NCI-H1694 treated with DMSO at 0.1 percent for 48 hours (cell line): ENCODE results near the gene LMF2.

Experiments used
- DNase-seq: peaks from one replicate; lab custom pipeline; 2025; lab: John Stamatoyannopoulos, UW

Gene LMF2

DNA sequence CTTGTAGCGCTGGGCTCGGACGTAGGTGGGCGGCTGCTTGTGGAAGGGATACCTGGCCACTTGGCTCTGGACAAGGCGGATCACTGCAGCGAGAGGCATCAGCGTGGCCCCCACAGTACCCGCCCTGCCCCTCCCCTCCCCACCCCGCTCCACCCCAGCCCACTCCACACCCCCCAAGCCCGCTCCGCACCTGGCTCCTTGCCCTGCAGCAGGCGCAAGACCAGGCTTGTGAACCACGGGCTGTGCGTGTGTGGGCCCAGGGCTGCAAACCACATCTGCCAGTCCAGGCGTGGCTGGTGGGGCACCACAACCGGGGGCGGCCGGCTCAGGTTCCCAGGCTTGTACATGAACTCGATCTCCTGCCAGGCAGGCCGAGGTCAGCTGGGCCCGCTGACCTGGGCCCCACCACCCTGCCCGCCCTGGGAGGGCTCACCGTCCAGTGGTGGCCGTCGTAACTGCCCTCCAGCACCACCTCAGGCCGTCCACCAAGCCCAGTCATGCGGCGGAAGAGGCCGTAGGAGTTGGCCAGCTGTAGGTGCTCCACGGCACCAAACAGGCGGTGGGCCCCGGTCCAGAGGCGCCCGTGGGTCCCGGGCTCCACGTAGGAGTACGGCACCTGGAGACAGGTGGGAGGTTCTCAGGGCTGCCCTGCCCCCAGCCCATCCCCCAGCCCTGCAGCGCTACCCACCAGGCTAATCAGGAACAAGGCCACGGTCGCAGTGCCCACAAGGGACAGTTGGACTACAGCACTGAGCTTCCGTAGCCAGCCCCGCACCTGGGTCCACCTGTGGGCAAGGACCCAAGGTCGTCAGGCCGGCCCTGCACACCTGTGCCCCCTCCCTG, 2.9 kb downstream of the LMF2 start:
- peak; percentile 15 for DNase-seq

DNA sequence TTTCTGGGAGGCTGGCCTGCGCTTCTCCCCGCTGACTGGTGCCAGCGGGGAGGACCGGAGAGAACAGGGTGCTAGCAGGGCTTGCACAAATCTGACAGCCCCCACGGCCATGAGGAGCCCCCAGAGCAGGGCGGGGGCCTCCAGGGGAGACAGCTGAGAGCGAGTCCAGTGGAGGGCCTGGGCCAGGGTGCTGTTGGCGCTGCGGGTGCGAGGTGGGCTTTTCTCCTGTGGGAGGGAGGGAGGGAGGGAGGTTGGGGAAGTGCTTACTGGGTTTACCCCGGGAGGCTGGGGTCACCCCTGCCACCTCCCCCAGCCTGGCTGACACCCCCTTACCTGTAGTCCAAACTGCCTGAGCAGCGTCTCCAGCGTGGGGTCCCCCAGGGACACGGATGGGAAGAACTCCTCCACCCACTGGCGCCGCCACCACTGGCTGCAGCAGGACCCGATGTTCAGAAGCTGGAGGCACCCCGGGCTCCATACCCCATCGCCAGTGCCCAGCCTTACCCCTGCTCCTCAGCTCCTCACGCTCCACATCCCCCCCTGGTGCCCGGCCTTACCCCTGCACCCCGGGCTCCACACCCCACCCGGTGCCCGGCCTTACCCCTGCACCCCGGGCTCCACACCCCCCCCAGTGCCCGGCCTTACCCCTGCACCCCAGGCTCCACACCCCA, 3.9 kb downstream of the LMF2 start:
- DNase-seq = no peak

DNA sequence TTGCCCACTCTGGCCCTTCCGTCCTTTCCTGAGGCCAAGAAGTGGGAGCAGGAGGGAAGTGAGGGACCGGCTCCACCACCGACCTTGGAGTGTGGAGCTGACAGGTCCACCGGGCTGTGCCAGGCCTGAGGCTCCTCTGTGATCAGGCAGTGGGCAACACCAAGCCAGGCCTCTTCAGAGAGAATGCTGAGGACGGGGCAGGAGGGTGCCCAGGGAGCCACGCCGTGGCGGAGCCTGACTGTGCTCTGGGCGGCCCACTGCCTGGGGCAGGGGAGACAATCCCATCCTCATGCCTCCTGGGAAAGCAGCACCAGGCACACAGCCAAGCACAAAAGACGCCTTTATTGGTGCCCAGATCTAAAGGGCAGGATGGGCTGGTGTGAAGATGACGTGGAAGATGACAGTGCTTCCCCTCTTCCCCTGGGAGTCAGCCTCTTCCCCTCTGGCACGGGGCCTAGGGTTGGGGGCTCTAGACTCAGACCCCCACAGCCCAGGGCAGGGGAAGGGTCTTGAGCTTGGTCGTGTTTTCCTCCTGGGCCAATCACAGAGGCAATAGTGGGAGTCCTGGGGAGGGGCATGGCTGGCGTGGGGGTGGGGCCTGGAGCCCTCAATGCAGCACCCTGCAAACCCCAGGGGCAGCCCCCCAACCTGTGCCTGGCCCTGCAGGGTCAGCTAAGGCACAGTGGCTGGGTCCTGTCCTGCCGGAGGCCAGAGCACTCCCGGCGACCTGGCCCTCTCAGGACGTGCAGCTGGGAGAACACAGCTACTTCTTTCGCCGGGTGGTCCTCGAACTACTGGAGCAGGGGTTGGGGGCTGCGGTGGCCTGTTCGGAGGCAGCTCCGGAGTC, 4.7 kb downstream of the LMF2 start:
- no peak for DNase-seq

DNA sequence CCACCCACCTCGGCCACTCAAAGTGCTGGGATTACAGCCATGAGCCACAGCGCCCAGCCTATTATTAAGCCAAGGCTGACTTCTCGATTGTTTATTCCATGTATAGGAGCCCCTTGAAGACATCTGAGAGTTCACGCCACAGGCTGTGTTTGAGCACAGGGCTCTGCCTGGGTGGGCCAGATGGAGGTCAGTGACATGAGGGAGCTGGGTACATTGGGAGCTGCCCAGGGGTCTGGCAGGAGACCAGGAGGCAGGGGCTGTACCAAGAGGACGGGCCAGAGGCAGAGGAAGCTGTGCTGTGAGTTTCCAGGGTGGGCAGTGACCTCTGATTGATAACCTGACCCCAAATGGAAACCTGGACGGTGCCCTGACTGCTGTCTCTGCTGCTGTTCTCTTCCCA, 5.4 kb downstream of the LMF2 start:
- DNase-seq = no peak

DNA sequence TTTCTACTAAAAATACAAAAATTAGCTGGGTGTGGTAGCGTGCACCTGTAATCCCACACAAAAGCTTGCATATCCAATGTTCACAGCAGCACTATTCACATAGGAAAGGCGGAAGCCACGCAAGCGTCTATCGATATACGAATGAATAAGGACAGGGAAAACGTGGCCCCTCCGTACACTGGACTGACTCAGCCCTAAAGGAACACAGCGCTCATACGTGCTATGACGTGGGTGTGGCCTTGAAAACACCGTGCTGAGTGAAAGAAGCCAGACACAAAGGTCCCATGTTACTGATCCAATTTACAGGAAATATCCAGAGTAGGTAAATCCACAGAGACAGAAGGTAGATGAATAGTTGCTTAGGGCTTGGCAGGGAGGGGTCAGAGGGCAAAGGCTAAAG, 7.0 kb downstream of the LMF2 start:
- no peak for DNase-seq

DNA sequence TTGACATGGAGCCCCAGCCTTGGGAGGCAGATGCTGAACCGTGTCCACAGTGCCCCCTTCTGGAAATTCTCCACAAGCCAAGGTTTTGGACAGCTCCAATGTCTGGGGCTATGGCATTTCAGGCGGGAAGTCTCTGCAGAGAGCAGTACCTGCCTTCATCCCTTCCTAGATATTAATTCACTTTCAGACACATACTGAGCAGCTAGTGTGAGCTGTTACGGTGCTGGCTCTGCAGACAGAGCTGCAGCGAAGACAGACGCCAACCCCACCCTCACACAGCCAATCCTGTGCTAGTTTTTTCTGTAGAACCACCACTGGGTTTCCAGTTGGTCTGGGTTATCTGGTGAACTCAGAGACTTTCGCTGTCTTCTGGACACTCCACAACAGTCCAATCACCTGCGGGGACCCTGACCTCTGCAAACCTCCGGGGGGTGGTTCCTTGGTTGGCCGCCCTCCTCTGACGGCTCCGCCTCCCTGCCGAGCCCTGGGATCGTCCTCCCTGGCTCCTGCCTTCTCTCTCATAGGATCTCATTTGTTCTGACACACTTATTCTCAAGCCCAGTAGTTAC, 9.1 kb downstream of the LMF2 start:
- peak; percentile 78 for DNase-seq

DNA sequence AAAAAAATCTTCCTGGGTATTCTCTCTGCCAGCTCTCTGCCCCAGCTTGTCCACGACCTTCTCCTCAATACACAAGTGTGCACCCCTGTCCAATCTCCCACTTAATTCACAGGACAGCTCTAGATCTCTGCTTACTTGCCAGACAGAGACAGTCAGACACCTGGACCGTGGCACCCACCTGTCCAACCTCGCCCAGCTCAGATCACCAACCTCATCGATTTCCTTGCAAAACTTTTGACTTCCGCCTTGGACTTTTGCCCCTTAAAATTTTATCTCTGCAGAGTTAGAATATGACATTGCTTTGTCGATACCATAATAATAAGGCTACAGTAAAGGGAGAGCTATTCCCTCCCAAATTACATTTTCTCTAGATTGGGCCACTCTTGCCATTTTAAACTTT, 10.4 kb downstream of the LMF2 start:
- no peak for DNase-seq

DNA sequence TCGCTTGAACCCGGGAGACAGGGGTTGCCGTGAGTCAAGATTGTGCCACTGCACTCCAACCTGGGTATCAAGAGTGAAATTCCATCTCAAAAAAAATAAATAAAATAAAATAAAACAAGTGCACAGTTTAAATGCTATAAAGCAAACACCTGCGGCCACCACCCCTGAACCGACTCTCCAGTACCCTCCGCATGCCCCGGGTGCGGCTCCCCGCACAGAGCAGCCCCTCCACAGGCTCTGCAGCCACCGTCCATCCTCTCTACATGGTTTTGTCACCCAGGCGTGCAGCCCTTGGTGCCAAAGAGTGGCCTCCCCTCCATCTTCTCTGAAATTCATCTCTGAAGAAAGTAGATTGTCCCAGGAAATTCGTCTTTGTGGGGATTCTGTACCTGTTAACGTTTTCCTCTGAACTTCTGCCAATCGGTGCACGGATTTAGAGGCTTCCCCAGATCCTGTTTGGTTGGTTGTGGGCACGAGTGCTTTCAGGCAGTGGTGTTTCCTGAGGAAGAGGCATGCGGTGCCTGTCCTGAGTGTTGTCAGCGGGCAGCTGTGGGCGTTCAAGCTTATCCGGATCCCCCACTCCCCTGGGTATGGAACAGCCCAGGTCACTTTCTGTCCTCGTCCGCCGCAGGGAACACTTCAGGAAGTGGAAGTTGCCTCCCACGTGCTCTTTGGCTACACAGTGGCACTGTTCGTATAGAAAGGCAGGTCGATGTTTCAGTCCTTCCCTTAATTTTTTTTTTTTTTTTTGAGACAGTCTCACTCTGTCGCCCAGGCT, 16.8 kb downstream of the LMF2 start:
- DNase-seq = no peak

DNA sequence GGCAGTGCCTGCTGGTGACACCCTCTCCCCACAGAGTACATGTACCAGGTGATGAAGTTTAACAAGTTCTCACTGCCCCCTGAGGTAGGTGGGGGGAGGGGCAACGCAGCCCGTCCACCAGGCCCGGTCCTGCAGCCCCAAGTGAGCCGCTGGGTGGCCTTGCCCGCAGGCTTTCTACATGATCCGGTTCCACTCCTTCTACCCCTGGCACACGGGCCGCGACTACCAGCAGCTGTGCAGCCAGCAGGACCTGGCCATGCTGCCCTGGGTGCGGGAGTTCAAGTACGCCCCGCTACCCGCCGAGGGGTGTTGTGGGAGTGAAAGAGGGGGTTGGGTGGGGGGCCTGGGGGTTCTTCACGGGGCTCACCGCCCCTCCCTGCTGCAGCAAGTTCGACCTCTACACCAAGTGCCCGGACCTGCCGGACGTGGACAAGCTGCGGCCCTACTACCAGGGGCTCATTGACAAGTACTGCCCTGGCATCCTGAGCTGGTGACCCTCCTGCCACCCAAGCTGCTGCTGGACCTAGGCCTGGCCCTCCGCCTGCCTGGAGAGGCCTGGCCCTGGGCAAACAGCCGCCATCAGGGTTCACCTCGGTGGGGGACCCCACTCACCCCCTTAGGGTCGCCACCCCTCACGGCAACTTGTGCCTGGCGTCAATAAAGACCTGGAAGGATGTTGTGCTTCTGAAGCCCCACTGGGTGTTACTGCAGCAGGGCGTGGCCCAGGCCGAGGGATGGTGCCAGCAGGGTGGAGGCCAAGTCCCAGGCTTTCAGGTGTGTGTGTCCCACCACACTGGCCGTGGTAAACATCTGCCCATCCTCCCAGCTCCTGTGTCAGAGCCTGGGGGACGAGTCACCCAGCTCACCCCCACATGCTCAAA, 17.9 kb downstream of the LMF2 start:
- no peak for DNase-seq

DNA sequence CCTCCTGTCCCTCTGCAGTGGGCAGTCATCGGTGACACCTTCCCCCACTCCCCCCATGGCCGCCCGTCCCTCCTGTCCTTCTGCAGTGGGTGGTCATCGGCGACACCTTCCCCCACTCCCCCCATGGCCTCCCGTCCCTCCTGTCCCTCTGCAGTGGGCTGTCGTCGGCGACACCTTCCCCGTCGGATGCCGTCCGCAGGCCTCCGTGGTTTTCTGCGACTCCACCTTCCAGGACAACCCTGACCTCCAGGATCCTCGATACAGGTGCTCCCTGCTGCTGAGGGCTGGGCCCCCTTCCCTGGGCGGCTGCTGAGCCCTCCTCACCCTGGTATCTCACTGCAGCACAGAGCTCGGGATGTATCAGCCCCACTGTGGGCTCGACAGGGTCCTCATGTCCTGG, 18.6 kb downstream of the LMF2 start:
- DNase-seq = no peak

DNA sequence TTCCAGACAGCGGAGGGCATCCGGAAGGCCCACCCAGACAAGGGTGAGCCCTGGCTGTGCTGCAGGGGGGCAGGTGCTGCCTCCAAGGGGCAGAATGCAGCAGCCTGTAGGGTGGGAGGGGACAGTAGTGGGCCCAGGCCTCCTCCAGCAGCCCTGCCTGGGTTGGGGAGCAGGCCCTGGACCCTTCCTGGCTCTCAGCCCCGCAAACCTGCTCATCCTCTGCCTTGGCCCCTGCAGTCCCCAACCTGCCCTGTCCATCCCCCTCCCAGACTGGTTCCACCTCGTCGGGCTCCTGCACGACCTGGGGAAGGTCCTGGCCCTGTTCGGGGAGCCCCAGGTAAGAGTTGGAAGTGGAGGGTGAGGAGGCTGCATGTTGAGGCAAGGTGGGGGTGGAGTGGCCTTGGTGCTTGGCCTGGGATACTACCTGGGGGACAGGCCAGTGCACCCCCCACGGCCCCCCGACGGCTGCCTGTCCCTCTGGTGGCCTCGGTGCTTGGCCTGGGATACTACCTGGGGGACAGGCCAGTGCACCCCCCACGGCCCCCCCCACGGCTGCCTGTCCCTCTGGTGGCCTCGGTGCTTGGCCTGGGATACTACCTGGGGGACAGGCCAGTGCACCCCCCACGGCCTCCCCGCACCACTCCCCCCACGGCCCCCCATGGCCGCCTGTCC, 19.4 kb downstream of the LMF2 start:
- DNase-seq = no peak

DNA sequence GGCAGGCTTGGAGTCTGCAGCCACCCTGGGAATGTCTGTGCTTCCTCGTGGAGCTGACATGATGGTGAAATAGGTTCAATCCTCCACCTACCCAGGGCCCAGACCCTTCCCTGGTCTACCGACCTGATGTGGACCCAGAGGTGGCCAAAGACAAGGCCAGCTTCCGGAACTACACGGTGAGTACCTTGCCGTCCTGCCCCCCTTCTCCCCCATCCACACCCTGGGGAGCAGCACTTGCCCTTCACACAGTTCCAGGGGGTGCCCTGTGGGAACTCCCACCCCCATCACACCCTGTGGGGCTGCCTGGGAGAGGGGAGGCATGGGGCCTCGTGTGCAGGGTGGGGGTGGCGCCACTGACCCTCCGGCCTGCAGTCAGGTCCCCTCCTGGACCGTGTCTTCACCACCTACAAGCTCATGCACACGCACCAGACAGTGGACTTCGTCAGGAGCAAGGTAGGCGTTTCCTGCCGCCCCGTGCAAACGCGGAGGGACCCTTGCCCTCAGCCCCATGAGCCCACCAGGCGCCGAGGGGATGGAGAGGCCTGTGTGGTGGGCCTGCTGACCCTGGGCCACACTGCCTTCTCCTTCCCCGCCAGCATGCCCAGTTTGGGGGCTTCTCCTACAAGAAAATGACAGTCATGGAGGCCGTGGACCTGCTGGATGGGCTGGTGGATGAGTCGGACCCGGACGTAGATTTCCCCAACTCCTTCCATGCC, 20.1 kb downstream of the LMF2 start:
- DNase-seq = no peak

DNA sequence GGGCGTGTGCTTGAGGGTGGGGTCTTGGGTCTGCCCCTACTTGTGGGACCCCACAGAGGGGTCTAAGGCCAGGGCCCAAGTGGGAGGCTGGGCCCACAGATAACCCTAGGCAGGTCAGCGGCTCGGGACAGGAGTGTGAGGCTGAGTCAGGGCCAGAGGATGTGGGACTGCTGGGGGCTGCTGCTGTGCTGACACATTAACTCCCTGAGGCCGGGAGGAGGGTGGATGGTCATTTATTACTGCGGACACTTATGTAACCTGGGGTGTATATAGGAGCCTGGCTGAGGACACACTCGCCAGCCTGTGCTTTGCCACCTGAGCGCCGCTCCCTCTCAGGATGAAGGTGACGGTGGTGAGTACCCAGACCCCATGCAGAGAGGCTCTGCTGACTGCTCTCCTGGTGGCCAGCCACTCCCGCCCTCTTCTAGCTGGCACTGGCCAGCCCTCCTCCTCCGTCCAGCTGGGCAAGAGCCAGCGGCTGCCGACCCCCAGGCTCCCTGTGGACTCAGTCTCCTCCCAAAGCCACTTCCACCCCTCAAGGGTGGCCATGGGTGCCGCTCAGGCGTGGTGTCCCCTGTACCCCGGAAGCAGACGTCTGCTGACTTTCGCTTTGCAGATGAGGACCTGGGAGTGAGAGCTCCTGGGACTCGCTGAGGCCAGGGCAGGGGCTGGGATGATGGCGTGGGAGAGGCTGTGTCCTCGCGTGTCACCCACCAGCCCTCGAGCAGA, 20.8 kb downstream of the LMF2 start, which contains the start of gene MIOX:
TSS of gene MIOX (plus strand) at position 299 of the 729 bp plus-strand sequence. CDS start at position 338, 39 bp downstream.
- no peak for DNase-seq

DNA sequence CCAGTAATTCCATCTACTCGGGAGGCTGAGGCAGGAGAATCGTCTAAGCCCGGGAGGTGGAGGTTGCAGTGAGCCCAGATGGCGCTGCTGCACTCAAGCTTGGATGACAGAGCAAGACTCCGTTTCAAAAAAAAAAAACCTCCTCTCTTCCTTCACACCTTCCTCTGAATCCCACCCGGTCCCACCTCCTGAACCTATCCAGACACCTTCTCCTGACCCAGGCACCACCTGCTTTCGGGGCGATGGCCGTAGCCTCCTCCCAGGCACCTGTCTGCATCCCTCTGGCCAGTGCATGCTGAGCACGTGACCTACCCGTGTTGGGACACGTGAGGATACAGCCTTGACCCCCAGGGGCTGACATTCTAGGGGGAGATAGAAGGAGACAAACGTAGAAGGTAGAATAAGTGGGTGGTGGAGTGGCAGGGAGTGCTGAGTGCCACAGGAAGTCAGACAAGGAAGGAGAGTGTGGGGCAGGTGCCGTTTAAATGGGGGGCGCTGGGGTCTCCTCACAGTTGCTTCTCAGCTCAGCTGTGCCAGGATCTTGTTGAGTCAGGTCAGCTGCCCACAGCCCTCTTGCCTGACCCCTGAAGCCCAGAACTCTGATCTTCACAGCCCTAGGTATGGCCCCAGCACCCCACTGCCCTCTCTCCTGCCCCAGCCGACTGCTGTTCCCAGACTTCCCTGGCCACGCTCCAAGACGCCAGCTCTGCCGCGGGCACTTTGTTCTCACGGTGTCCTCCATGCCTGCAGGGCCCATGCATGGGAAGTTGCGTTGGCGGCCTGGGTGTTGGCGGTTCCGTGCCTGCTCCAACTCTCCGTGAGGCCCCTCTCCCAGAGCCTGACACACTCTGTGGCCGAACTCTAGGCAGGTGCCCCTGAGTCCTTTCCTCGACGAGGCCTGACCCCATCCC, 22.0 kb downstream of the LMF2 start:
- DNase-seq = no peak

DNA sequence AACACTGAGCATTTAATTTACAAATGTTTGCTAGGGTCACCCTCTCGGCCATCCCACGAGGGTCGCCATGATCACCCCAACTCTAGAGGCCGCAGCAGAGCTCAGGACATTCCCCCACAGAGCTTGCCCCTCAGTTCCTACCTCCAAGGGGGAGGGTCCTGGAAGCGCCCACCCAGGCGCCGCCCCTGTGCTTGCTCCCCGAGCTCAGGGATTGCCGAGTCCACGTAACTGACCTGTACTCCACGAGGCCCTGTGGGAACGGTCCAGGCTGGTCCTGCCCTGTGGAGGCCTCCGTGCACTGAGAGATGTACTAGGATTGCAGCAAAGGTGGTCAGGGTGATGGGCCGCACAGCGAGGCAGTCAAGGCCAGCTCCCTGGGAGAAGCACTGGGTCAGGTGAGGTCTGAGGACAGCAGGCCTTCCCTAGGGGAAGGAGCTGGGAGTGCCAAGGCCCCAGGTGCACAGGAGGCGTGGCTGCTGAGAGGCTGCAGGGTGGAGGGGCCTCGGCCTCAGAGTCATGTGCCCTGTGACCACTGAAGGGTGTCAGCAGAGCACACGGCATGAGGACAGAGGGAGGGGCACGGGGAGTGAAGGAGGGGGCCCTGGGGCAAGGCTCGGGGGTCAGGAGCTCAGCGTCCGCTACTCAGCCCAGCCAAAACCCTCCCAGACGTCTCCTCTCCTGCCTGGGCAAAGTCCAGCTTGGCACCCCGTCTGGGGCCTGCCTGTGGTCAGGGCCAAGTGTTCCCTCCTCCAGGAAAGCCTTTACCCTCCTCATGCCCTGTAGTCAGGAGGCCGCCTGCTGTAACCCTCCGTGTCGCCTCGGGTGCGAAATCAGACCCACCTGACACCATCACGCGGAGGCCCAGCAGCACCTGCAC, 23.3 kb downstream of the LMF2 start:
- no peak for DNase-seq

DNA sequence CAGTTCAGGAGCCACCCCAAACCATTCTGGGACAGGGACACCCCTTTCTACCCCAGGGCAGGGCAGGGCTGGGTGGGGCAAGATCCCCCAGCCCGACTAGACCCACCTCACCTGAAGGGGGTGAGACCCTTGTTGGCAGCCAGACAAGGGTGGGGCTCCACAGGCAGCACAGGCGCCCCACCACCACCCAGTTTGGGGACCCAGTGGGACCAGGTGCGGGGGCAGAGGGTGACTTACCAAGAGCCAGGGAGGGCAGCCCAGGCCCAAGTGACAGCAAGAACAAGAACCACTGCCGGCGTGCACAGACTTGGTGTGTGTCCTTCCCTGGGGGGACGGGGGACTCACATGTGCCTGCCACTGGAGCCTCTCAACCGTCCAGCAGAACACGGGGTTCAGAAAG, 23.9 kb downstream of the LMF2 start:
- no peak for DNase-seq
